ENCODE measurements around the gene BCL2A1. TPM values are rescaled to one million over a fixed set of nuclear protein-coding genes. Genes with fewer than 3 reads are reported as not detected.
"Not testable (repeated sequence)": the region's sequence is repeated elsewhere in the genome, so short reads cannot be mapped to it uniquely, and the experiment has no call there.

BCL2A1 gene
- total RNA-seq (2.3 TPM), polyA plus RNA-seq (1.8 TPM)

DNA sequence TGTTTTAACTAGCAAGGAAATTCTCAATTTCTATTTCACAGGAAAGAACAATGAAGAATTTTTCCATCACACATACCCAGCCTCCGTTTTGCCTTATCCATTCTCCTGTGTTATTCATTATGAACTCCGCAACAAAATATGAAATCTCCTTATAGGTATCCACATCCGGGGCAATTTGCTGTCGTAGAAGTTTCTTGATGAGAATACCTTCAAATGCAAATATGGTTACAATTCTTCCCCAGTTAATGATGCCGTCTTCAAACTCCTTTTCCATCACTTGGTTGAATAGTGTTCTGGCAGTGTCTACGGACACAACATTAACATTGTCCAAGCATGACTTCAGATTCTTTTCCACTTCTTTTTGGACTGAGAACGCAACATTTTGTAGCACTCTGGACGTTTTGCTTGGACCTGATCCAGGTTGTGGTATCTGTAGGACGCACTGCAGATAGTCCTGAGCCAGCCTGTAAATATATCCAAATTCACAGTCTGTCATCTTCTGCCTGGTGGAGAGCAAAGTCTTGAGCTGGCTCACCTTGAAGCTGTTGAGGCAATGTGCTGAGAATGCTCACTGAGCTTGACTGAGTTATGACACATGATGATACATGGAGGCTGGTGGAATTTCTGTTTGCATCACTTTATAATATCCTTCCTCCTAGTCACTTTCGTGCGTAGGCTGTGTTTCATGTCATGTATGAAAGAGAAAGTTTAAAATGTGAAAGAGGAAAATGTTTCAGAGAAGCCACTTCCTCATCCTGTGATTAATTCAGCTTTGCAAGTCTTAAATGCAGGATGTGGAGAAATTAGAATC lies at the start of gene BCL2A1:
BCL2A1 (minus strand) TSS at position 573 of the 811 bp plus-strand sequence; CDS start at position 496, 77 bp downstream.
- Histone ChIP-seq H3K36me3 (ENCODE audit: insufficient read depth) (no peaks in the 10 kb centered on the region), H3K4me1 (ENCODE audit: insufficient read depth) (no peaks in the 10 kb centered on the region), H3K27ac (ENCODE audit: low read depth) (no peak within 1 kb of the TSS), H3K4me3 (ENCODE audit: low read depth, low read length) (no peak within 1 kb of the TSS)
- no peak for DNase-seq (ENCODE audit: extremely low spot score)
- WGBS = 44% methylated on average over 11 of the region's 11 CpGs

DNA sequence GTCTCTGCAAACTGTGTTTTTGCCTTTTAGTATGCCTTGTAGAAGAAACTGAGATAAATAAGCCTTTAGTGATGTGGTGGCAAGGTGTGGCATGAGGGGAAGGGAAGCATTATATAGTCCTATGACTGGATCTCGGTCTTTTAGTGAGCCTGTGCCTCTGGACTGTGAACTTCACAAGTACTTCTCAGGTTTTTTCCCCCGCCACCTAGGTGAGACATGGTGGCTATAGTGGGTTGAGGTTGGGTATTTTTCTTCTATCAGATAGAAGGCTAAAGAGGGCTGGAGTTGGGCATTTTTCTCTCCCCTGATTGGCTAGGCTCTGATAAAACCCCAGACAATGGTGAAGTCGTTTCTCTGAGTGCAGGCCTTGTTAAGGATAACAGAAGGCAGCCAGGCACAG lies 49.7 kb upstream of the BCL2A1 start:
- Histone ChIP-seq H3K36me3 (ENCODE audit: insufficient read depth) (no peaks in the 10 kb centered on the region), H3K27ac (ENCODE audit: low read depth) (no peak overlapping the region), H3K4me1 (ENCODE audit: insufficient read depth) (no peaks in the 10 kb centered on the region), H3K4me3 (ENCODE audit: low read depth, low read length) (no peak overlapping the region)
- WGBS = 86% methylated on average over 3 of the region's 3 CpGs
- no peak for DNase-seq (ENCODE audit: extremely low spot score)

DNA sequence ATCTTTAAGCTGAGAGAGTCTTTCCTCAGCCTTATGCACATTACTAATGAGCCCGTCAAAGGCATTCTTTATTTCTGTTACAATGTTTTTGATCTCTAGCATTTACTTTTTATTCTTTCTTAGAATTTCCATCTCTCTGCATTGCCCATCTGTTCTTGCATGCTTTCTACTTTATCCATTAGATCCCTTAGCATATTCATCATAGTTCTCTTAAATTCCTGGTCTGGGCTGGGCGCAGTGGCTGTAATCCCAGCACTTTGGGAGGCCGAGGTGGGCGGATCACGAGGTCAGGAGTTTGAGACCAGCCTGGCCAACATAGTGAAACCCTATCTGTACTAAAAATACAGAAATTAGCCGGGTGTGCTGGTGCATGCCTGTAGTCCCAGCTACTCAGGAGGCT lies 49.2 kb upstream of the BCL2A1 start:
- 88% methylated on average over 6 of the region's 6 CpGs for WGBS
- DNase-seq (ENCODE audit: extremely low spot score); H3K4me1 ChIP-seq (ENCODE audit: insufficient read depth); H3K4me3 ChIP-seq (ENCODE audit: low read depth, low read length); H3K36me3 ChIP-seq (ENCODE audit: insufficient read depth); H3K27ac ChIP-seq (ENCODE audit: low read depth): not testable (repeated sequence)

DNA sequence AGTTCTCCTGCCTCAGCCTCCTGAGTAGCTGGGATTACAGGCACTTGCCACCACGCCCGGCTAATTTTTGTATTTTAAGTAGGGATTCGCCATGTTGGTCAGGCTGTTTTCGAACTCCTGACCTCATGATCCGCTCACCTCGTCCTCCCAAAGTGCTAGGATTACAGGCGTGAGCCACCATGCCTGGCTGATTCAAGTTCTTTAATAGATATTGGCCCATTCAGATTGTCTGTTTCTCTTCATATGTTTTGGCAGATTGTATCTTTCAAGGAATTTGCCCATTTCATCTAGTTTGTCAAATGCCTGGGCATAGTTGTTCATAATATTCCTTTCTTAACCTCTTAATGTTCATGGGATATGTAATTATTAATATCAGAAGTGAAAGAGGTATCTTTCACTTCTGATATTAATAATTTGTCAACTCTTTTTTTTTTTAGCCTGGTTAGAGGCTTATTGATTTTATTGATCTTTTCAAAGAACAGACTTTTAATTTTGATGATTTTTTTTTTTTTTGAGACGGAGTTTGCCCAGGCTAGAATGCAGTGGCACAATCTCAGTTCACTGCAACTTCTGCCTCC lies 48.3 kb upstream of the BCL2A1 start:
- H3K27ac ChIP-seq (ENCODE audit: low read depth) = no peak overlapping the region
- no peaks in the 10 kb centered on the region for H3K36me3 ChIP-seq (ENCODE audit: insufficient read depth)
- H3K4me1 ChIP-seq (ENCODE audit: insufficient read depth) = no peaks in the 10 kb centered on the region
- WGBS = 92% methylated on average over 8 of the region's 8 CpGs
- H3K4me3 ChIP-seq (ENCODE audit: low read depth, low read length) = no peak overlapping the region
- DNase-seq (ENCODE audit: extremely low spot score) = no peak

DNA sequence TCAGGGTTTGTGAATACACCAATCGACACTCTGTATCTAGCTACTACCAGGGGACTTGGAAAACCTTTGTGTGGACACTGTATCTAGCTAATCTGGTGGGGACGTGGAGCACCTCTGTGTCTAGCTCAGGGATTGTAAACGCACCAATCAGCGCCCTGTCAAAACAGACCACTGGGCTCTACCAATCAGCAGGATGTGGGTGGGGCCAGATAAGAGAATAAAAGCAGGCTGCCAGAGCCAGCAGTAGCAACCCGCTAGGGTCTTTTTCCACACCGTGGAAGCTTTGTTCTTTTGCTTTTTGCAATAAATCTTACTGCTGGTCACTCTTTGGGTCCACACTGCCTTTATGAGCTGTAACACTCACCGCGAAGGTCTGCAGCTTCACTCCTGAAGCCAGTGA lies 46.1 kb upstream of the BCL2A1 start:
- not testable (repeated sequence) for H3K4me1 ChIP-seq (ENCODE audit: insufficient read depth); H3K27ac ChIP-seq (ENCODE audit: low read depth); H3K4me3 ChIP-seq (ENCODE audit: low read depth, low read length); H3K36me3 ChIP-seq (ENCODE audit: insufficient read depth); DNase-seq (ENCODE audit: extremely low spot score)
- 79% methylated on average over 8 of the region's 8 CpGs for WGBS

DNA sequence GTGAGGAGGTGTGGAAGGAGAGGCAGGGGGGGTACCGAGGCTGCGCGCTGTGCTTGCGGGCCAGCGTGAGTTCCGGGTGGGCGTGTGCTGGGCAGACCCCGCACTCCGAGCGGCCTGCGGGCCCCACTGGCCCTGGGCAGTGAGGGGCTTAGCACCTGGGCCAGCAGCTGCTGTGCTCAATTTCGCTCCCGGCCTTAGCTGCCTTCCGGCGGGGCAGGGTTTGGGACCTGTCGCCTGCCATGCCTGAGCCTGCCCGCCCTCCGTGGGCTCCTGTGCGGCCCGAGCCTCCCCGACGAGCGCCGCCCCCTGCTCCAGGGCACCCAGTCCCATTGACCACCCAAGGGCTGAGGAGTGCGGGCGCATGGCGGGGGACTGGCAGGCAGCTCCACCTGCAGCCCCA lies 45.5 kb upstream of the BCL2A1 start:
- H3K36me3 ChIP-seq (ENCODE audit: insufficient read depth); DNase-seq (ENCODE audit: extremely low spot score); H3K4me3 ChIP-seq (ENCODE audit: low read depth, low read length); H3K4me1 ChIP-seq (ENCODE audit: insufficient read depth); H3K27ac ChIP-seq (ENCODE audit: low read depth): not testable (repeated sequence)
- WGBS = 97% methylated on average over 27 of the region's 27 CpGs

DNA sequence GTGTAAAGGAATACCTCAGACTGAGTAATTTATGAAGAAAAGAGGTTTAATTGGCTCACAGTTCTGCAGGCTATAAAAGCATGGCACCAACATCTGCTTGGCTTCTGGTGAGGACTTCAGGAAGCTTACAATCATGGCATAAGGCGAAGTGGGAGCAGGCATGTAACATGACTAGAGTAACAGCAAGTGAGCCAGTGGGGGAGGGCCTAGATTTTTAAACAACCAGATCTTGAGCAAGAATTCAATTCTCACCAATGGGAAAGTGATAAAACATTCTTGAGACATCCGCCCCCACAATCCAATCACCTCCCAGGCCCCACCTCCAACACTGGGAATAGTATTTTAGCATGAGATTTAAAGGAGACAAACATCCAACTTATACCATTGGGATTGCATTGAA lies 44.2 kb upstream of the BCL2A1 start:
- DNase-seq (ENCODE audit: extremely low spot score) = no peak
- H3K27ac ChIP-seq (ENCODE audit: low read depth) = no peak overlapping the region
- WGBS = 89% methylated on average over 2 of the region's 2 CpGs
- no peak overlapping the region for H3K4me3 ChIP-seq (ENCODE audit: low read depth, low read length)
- no peaks in the 10 kb centered on the region for H3K4me1 ChIP-seq (ENCODE audit: insufficient read depth)
- no peaks in the 10 kb centered on the region for H3K36me3 ChIP-seq (ENCODE audit: insufficient read depth)

GRCh38 chr15:80014186-80014585 lies 43.2 kb upstream of the BCL2A1 start:
- not testable (repeated sequence) for H3K4me1 ChIP-seq (ENCODE audit: insufficient read depth); DNase-seq (ENCODE audit: extremely low spot score); H3K36me3 ChIP-seq (ENCODE audit: insufficient read depth); H3K4me3 ChIP-seq (ENCODE audit: low read depth, low read length); H3K27ac ChIP-seq (ENCODE audit: low read depth)
- WGBS = 93% methylated on average over 7 of the region's 7 CpGs

GRCh38 chr15:80012060-80012726 lies 41.2 kb upstream of the BCL2A1 start:
- no peak for DNase-seq (ENCODE audit: extremely low spot score)
- Histone ChIP-seq H3K4me1 (ENCODE audit: insufficient read depth) (no peaks in the 10 kb centered on the region), H3K27ac (ENCODE audit: low read depth) (no peak overlapping the region), H3K4me3 (ENCODE audit: low read depth, low read length) (no peak overlapping the region), H3K36me3 (ENCODE audit: insufficient read depth) (no peaks in the 10 kb centered on the region)
- 61% methylated on average over 6 of the region's 6 CpGs for WGBS

DNA sequence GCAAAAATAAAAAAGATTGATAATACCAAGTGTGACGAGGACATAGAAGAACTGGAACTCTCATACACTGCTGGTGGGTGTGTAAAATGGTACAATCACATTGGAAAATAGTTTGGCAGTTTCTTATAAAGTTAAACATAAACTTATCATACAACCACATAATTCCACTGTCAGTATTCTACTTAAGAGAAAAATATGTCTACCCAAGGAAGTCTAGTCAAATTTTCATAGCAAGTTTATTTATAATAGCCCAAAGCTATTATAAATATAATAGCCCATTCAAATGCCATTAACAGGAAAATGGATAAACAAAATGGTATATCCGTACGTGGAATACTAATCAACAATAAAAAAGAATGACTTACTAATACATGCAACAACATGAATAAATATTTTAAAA lies 40.6 kb upstream of the BCL2A1 start:
- Histone ChIP-seq H3K27ac (ENCODE audit: low read depth) (no peak overlapping the region), H3K4me3 (ENCODE audit: low read depth, low read length) (no peak overlapping the region), H3K4me1 (ENCODE audit: insufficient read depth) (no peaks in the 10 kb centered on the region), H3K36me3 (ENCODE audit: insufficient read depth) (no peaks in the 10 kb centered on the region)
- no peak for DNase-seq (ENCODE audit: extremely low spot score)
- 50% methylated on average over 3 of the region's 3 CpGs for WGBS

GRCh38 chr15:80011041-80011523 lies 40.1 kb upstream of the BCL2A1 start:
- not testable (repeated sequence) for H3K4me1 ChIP-seq (ENCODE audit: insufficient read depth); H3K27ac ChIP-seq (ENCODE audit: low read depth); H3K4me3 ChIP-seq (ENCODE audit: low read depth, low read length); DNase-seq (ENCODE audit: extremely low spot score); H3K36me3 ChIP-seq (ENCODE audit: insufficient read depth)
- WGBS = 82% methylated on average over 9 of the region's 9 CpGs

- no peak overlapping the region for H3K27ac ChIP-seq (ENCODE audit: low read depth)
- no peaks in the 10 kb centered on the region for H3K36me3 ChIP-seq (ENCODE audit: insufficient read depth)
- no peak overlapping the region for H3K4me3 ChIP-seq (ENCODE audit: low read depth, low read length)
- DNase-seq (ENCODE audit: extremely low spot score) = no peak
- no peaks in the 10 kb centered on the region for H3K4me1 ChIP-seq (ENCODE audit: insufficient read depth)
- WGBS = 77% methylated on average over 6 of the region's 6 CpGs
These were observed 39.2 kb upstream of the BCL2A1 start for GRCh38 chr15:80010131-80010673.

- no peak for DNase-seq (ENCODE audit: extremely low spot score)
- Histone ChIP-seq H3K4me3 (ENCODE audit: low read depth, low read length) (no peak overlapping the region), H3K27ac (ENCODE audit: low read depth) (no peak overlapping the region), H3K36me3 (ENCODE audit: insufficient read depth) (no peaks in the 10 kb centered on the region), H3K4me1 (ENCODE audit: insufficient read depth) (no peaks in the 10 kb centered on the region)
- WGBS = 87% methylated on average over 5 of the region's 5 CpGs
These were observed 36.5 kb upstream of the BCL2A1 start for GRCh38 chr15:80007532-80007931.

GRCh38 chr15:80006946-80007345 lies 36.0 kb upstream of the BCL2A1 start:
- Histone ChIP-seq H3K4me1 (ENCODE audit: insufficient read depth) (no peaks in the 10 kb centered on the region), H3K27ac (ENCODE audit: low read depth) (no peak overlapping the region), H3K4me3 (ENCODE audit: low read depth, low read length) (no peak overlapping the region), H3K36me3 (ENCODE audit: insufficient read depth) (no peaks in the 10 kb centered on the region)
- no peak for DNase-seq (ENCODE audit: extremely low spot score)
- WGBS = 36% methylated on average over 5 of the region's 5 CpGs
